GM19395 (cell line): ENCODE measurements around the gene RHO.
A peak's percentile ranks its signal among the peaks of the same experiment; 100 is the strongest.

Experiments used
- ATAC-seq: cut with Tn5 transposase; IDR thresholded peaks from one replicate; pipeline ENCODE4 v1.9.1; 2021; ENCODE audit warnings: mild to moderate bottlenecking, moderate library complexity; ENCODE audit not compliant: unreplicated experiment

RHO gene

GRCh38 chr3:129575233-129575996 is 47.0 kb downstream of the RHO start:
- no peak for ATAC-seq

DNA sequence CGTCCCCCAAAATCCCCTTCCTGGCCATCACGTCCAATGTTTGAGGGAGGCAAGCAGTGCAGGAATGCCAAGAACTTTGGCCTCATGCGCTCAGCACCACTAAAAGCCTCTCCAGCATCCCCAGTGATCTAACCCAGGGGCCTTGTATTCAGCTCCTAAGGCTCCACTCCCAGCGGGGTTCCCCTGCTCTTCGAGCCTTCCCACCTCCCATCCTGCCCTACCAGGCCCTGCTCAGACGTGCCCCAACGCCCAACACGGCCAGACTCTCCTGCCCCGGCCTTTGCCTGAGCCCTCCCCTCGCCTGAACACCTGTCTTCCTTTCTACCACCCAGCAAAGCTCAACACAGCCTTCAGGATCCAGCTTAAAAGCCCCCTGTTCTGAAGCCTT is 47.6 kb downstream of the RHO start:
- no peak for ATAC-seq

GRCh38 chr3:129576514-129577352 is 48.3 kb downstream of the RHO start:
- ATAC-seq = peak; percentile 50

DNA sequence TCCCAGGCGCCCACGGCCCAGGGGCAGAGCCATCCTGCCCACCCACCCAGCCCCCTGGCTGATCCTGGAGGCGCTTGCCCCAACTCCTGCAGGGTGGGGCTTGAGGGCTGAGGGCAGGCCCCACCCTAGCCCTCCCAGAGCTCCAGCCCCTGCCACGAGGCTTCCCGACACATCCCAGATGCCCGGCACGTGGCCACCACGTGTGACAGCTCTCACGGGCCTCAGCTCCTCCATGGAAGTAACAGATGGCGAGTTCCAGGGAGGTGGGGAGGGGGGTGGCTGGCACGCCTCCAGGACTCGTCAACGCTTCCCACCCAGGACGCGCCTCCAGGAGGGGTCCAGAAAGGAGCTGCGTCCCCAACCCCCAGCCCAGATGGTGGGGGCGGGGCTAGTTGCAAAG is 48.9 kb downstream of the RHO start:
- ATAC-seq = peak; percentile 20

- no peak for ATAC-seq
Observed at GRCh38 chr3:129577925-129578786, 49.7 kb downstream of the RHO start.

DNA sequence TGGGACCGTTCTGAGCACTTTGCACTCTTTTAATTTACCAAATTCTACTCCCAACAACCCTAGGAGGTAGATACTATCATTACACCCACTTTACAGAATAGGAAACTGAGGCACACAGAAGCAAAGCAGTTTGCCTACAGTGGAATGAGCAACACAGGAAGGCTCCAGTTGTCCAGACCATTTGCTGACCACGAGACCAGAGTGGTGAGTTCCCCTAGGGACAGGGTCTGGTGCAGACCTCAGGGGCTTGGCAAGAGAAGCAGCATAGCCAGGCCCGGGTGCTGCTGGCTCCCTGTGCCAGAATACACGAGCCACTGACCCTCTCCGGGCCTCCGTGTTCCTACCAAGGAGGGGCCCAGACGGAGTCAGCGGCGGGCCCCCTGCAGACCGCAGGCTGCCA is 51.6 kb downstream of the RHO start:
- no peak for ATAC-seq

- ATAC-seq = no peak
Observed at GRCh38 chr3:129581623-129582022, 53.2 kb downstream of the RHO start.

DNA sequence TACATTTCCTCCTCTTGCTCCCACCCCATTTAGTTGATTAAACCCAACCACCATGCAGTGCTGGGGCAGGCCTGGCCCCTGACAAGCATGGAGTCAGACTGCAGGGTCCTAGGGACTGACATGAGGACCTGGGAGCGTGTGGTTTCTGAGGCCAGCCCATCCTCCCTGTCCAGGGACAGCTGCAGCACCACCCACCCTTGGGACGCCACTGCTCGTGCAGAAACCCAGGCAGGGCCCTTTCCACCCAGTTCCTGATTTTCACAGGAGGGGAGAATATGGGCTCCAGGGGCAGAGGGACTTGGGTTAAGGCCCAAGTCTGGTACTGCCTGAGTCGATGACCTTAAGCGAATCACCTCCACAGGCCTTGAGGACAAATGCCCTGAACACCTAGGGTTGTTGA is 54.4 kb downstream of the RHO start:
- no peak for ATAC-seq

DNA sequence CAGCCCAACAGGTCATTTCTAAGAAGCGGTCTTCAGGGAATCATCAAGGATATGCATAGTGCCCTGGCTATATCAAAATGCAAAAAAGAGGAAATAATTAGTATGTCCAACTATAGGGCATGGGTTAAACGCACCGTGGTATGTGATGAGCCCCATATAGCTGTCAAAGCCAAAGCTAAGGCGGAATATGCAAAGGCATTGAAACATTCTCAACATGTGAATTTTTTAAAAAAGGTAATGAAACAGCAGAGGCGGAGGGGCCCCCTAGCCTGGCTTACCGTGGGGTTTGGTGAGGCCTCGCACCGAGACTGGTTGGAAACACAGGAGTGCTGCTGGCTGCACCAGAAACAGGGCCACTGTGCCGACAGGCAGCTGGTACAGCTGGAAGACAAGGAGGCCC is 54.9 kb downstream of the RHO start:
- no peak for ATAC-seq

DNA sequence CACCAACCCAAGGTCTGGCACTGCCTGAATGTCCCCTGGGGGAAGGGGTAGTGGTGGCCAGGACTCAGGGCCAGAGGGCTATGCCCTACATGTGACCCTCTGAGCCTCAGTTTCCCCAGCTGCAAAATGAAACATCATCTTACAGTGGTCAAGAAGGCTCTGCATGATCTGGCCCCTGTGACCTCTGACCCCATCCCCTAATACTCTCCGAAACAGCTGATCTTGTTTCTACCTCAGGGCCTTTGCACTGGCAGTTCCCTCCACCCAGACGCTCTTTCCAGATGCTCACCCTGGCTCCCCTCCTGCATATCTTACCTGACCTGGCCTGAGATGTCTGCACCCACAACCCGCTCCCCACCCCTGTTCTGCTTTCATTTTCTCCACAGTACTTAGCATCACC is 56.2 kb downstream of the RHO start:
- ATAC-seq = no peak
